Activated T-cell treated with anti-CD3 and anti-CD28 coated beads for 4 hours (primary cell): Measurements from ENCODE around the gene STPG3.

Source experiments
- DNase-seq: peaks from one replicate; pipeline ENCODE4 v3.0.0-alpha.2; 2020

Gene STPG3

GRCh38 chr9:137251194-137251461 lies at the start of gene STPG3:
TSS of gene STPG3 (plus strand) at chr9:137251286. CDS start at chr9:137251287, 1 bp downstream.
- DNase-seq = no peak

DNA sequence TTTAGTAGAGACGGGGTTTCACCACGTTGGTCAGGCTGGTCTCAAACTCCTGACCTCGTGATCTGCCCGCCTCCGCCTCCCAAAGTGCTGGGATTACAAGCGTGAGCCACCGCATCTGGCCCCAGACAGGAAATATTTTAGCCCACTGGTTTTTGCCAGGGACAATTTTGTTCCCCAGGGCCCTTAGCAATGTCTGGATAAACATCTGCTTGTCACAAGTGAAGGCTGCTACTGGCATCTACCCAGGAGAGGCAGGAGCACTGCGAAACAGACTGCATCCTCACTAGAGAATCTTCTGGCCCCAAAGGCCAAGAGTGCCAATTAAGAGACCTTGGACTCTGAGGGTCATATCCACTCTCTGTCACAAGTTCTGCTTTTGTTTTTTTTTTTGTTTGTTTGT lies 48.1 kb upstream of the STPG3 start:
- DNase-seq = no peak

- DNase-seq = no peak
Observed at GRCh38 chr9:137204731-137205125, 46.4 kb upstream of the STPG3 start.

DNA sequence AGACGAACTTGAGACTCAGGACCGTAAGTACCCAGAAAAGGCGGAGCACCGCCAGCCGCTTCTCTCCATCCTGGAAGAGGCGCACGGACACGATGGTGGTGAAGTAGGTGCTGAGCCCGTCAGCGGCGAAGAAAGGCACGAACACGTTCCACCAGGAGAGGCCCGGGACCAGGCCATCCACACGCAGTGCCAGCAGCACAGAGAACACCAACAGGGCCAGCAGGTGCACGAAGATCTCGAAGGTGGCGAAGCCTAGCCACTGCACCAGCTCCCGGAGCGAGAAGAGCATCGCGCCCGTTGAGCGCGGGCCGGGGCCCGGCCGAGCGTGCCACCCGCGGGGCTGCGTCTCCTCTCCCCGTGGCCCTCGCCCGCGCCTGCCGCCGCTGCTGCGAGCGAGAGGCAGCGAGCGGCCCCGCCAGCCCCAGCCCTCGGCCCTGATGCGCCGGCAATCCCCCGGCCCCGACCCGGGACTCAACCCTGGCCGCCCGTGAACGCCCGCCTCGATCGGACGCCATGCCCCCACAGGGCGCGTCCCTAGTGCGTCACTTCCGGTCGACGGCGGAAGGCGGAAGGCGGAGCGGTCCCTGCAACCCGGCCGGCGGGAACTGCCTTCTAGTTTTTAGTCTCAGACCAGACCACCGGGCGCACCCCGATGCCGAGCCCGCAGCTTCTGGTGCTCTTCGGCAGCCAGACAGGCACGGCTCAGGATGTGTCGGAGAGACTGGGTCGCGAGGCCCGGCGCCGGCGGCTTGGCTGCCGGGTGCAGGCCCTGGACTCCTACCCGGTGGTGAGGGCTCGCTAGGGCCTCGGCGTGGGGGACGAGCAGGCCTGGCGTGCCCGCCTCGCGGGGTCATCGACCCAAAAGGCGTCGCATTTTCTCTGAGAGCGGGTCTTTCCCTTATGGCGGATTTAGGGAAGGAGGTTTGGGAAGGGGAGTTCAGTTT lies 45.7 kb upstream of the STPG3 start, which contains the start of the genes NDOR1 and TMEM203:
Gene NDOR1 (plus strand): TSS at position 575 of the 944 bp plus-strand sequence. CDS start 78 bp downstream, at position 653.
Gene TMEM203 (minus strand): TSS at position 523 of the 944 bp plus-strand sequence. CDS start 234 bp downstream, at position 289.
- peak; percentile 93 for DNase-seq

DNA sequence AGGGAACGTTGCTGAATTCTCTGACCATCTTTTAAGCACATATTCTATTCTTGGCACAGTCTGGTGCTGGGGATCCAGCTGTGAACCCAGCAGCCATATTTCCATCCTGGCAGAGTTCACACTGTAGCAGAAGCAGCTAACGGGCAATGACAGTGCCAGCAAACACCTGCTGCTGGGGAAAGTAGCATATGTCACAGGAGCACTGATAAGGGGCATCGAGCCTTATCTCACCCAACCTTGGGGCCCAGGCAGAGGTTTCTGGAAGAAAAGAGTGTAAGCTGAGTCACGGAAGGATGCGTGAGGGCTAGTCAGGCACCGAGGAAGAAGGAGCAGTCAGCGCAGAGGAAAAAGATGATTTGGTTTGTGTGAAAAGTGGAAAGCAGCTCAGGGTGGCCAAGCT lies 44.5 kb upstream of the STPG3 start:
- no peak for DNase-seq

DNA sequence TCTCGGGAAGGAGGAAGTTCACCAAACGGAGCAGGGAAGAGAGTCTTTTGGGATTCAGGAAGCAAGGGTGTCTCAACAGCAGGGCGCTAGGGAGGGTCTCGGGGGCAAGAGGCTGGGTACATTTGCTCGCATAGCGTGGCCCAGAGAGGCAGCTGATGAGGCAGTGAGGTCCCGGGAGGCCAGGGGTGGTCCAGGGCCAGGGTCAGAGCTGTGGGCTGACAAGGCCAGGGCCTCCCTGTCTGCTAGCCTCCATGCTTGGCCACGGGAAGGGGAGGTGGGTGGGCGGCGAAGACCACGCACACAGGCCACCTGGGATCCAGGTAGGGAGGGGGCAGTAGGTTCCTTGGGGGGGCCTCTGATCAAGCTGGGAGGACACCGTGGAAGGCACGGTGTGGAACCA lies 39.6 kb upstream of the STPG3 start:
- DNase-seq = no peak

- DNase-seq = no peak
Observed at GRCh38 chr9:137212520-137212919, 38.6 kb upstream of the STPG3 start.

- DNase-seq = no peak
Observed at GRCh38 chr9:137213160-137214060, 37.7 kb upstream of the STPG3 start.

DNA sequence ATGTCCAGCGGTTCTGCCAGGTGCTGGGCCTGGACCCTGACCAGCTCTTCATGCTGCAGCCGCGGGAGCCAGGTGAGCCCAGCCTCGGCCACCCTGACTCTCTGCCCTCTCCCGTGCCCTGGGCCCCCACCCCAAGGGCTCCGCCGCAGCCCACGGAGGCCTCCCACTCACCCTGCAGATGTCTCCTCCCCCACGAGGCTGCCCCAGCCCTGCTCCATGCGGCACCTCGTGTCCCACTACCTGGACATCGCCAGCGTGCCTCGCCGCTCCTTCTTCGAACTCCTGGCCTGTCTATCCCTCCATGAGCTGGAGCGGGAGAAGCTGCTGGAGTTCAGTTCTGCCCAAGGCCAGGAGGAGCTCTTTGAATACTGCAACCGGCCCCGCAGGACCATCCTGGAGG lies 36.5 kb upstream of the STPG3 start:
- DNase-seq = no peak

- no peak for DNase-seq
Observed at GRCh38 chr9:137215196-137215986, 35.7 kb upstream of the STPG3 start.

DNA sequence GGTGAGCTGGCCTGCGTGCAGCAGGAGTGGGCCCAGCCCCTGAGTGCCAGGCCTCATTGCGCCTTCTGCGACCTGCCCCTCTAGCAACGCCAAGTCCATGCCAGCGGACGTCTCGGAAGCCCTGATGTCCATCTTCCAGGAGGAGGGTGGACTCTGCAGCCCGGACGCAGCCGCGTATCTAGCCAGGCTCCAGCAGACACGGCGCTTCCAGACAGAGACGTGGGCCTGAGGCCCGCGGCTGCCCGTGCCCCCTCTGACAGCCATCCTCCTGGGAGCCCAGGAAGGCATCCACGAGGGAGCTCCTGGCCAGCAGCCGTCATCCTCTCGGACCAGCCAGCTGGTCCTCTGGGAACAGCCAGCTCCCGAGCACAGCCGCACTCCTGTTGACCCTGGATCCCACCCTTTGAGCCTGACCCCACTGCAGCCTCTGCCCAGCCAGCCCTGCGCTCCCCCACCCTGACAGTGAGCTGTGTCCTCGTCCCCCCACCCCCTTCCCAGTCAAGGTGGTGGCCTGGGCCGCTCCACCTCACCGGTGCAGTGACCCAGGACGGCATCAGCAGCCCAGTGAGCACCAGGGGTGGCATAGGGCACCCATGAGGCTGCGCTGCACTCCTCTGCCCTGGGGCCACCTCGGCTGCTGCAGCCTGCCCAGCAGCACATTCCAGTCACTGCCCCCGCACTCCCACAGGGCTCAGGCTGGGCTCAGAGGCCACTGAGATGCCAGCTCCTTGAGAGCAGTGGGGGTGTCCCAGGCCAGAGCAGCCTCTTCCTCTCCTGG lies 34.7 kb upstream of the STPG3 start:
- no peak for DNase-seq

- DNase-seq = no peak
Observed at GRCh38 chr9:137217276-137218211, 33.5 kb upstream of the STPG3 start.

DNA sequence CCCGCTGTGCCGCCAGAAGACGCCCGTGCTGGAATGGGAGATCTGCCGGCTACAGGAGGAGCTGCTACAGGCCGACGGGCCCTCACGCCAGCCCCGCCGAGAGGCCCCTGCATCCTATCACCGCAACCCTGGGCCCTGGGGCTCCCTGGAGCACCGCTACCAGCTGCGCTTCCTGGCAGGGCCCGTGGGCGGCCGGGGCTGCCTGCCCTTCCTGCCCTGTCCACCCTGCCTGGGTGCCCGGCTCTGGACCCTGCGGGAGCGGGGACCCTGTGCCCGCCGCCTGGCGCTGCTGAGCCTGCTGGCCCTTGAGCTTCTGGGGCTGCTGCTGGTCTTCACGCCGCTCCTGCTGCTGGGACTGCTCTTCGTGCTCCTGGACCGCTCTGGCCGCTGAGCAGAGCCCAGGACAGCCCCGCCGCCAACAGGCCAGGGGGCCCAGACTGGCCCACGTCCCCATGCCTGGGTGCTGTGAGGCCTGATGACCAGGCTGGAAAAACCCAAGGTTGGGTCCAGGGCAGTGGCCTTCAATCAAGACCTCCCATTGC lies 32.8 kb upstream of the STPG3 start:
- no peak for DNase-seq

- no peak for DNase-seq
Observed at GRCh38 chr9:137218754-137219271, 32.3 kb upstream of the STPG3 start.

DNA sequence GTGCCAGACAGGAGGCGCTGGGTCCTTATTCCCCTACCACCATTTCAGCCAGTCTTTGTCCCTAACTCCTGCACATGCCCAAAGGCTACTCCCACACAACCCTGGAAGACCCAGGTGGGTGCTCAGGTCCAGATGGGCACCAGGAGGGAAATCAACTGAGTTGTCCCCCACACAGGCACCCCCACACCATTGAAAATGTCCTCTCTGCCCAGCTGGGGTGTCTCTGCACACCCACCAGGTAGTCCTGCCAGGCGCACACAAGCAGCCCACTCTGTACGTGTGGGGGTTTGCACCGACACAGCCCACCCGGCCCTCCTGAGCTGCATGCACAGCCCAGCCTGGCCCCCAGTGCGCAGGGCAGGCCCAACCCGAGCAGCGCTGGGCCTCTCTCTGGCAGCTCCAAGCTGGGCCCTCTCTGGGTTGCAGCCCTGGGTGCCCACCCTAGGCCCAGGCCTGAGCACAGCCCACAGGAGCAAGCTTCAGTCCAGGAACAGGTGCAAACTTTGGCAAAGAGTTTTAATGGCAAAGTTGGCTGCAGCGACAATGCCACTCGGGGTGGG lies 31.2 kb upstream of the STPG3 start:
- no peak for DNase-seq

DNA sequence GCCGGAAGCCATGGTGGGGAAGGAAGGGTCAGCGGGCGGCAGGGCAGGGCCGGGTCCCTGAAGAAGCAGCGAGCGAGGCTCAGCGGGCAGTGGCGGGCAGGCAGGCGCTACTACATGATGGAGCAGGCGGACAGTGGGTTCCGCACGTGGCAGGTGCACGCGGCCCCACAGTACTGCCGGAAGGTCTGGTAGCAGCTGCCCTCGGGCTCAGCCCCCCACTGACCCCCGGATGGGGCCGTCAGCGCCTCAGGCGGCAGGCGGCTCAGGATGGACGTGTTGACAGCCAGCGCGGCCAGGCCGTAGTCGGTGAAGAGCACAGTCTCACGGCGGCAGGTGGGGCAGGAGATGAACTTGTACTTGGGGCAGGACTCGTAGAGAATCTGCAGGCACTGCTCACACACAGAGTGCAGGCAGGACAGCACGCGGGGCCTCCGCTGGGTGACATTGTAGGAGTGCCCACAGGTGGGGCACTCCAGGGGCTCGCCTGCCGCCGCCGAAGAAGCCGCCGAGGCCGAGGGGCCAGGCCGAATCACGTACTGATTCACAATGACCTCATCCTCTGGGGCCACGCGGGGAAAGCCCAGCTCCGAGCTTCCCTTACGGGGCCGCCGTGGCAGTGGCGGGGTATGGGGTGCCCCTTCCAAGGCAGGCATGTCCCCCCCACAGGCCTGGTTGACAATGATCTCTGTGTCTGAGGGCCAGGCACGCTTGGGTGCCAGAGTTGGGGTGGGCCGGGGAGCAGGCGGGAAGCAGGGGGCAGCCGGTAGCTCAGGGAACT lies 30.6 kb upstream of the STPG3 start:
- DNase-seq = no peak

DNA sequence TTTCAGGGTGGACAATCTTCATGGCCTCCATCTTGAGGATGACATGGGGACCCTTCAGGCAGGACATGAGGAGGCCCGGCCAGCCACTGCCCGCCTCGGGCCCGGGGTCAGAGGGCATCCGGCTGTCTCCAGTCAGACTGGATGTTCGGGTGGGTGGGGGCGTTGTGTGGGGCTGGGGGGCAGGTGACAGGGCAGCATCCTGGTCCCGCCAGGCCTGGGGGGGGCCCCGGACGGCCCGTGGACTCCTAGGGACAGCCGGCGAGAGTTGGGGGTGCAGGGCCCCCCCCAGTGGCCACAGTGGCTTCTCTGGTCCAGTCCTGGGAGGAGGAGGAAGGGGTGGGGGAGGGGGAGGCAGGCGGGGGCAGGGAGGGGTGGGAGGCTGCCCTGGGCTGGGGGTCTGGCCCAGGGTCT lies 30.0 kb upstream of the STPG3 start:
- DNase-seq = no peak

DNA sequence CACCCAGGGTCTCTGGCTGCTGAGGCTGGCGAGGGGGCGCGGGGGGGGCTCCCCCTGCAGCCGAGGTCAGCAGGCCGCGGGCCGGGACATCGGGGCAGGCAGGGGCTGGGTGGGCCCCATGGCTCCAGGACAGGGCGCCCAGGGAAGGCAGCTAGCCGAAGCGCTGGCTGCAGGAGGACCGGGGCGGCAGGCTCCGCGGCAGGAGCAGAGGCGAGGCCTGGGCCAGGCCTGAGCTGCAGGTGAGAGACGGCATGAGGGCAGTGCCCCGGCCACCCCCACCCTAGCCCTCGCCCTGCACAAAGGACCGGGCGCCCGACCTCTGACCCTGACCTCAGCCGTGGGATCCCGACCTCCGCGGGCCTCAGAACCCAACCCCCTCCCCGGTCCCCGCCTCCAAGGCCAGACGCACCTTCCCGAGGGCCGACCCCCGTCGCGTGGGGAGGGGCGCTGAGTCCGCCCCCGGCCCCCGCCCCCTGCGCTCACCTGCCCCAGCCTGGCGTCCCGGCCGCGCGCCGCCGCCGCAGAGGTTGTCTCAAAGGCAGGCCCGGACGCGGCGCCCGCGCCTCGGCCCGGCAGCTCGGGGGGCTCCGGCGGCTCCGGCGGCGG lies 29.5 kb upstream of the STPG3 start:
- DNase-seq = no peak
